Right kidney (tissue), 1 donor: ENCODE measurements around the gene COPS4.

Source experiments
- DNase-seq: peaks from one replicate; pipeline ENCODE4 v3.0.0-alpha.2; 2016

The COPS4 gene

GRCh38 chr4:83121246-83121645 lies 86.3 kb downstream of the COPS4 start:
- no peak for DNase-seq

- no peak for DNase-seq
Observed at GRCh38 chr4:83124111-83124780, 89.3 kb downstream of the COPS4 start.
